AG09319 (cell line): ENCODE results near the gene PVRIG.
A peak's percentile ranks its signal among the peaks of the same experiment; 100 is the strongest.
"Not testable (repeated sequence)": the region's sequence is repeated elsewhere in the genome, so short reads cannot be mapped to it uniquely, and the experiment has no call there.

Experiments
- DNase-seq: peaks from one replicate; pipeline ENCODE4 v3.0.0-alpha.2; 2010; ENCODE audit warnings: low read depth; ENCODE audit errors: extremely low read depth
- TF ChIP-seq, protein P1 (sequence below): IDR thresholded peaks from 2 replicates; pipeline ENCODE4 v1.5.1; 2011; ENCODE audit warnings: low read depth, mild to moderate bottlenecking, inconsistent platforms, low read length, moderate library complexity

Gene PVRIG

DNA sequence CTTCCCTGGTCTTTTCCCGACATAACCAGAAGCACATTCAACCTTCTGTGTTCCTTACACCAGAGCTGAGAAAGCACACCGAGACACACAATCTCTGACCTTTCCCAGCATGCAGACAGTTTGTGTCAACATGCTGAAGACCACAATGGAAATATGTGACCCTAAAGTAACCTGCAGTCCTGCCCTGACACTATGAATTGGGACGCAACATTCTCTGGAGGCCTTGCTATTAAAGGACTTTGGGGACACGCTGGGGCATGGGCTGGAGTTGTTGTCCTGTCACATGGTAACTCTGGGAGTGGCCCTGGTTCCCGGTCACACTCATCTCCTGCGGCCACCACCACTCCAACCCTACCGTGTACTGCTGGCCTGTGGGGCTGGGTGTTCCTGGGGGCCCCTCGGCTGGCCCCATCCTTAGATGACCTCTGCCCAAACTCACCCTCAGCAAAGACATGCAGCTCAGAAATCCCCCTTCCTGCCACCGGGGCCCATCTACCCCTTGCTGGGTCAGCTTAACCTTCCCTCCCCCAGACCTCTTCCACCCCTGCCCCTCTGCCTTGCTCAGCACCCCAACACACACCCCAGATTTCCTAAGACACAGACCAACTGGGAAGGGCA, 25.3 kb downstream of the PVRIG start:
- DNase-seq = not testable (repeated sequence)

DNA sequence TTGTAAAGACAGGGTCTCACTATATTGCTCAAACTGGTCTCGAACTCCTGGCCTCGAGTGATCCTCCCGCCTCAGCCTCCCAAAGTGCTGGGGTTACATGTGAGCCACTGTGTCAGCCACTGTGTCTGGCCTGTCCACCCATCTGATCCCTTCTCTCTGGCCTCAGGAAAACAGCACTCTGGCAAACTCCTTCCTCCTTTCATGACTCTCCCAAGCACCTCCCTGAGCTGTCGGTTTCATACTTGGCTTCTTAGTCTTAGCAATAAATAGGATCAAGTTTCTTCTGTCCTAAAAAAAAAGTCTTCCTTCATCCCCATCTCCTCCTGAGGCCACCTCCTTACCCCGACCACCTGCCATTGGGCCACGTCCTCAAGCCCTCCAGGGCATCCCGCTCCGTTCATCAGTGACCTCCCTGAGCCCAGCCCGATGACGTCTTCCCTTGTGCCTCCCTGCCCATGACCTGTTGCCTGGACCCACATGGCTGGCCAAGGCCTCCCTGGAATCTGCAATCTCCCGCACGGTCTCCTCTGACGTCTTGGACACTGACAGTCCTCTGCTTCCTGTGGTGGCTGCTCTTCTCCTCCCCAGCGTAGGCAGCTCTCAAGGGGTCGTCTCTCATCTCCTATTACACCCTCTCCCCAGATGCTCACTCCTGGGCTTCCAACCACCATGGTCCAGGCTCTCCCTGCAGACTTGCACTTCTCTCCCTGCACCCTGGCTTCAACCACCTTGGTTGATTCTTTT, 26.5 kb downstream of the PVRIG start:
- DNase-seq = not testable (repeated sequence)

DNA sequence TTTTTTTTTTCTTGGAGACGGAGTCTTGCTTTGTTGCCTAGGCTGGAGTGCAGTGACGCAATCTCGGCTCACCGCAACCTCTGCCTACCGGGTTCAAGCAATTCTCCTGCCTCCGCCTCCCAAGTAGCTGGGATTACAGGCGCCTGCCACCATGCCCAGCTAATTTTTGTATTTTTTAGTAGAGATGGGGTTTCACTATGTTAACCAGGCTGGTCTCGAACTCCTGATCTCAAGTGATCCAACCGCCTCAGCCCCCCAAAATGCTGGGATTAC, 27.1 kb downstream of the PVRIG start:
- DNase-seq = not testable (repeated sequence)

DNA sequence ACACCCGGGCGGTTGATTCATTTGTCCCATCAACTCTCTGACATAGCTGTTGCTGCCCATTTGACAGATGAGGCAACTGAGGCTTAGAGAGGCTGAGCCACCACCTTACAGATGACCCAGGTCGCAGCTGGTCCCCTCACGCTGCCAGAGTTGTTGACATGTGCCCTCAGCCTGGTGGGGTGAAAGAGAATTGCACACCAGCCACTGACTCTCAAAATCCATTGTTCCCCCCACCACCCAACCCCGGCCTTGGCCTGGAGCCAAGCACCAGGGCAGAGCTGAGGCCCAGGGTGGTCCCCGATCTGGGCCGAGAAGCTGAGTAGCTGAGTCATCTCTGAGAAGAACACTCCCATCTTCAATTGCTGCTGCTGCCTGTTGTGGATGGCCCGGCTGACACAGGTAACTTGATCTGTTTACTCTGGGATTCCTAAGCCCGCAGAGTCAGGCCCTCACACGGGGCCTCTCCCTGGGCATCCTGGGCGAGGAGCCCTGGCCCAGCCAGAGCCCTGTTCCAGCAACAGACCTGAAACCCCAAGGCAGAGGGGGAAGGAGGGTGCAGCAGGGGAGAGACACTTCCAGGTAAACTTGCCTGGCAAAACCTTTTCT, 27.5 kb downstream of the PVRIG start:
- TF ChIP-seq, protein P1, sequence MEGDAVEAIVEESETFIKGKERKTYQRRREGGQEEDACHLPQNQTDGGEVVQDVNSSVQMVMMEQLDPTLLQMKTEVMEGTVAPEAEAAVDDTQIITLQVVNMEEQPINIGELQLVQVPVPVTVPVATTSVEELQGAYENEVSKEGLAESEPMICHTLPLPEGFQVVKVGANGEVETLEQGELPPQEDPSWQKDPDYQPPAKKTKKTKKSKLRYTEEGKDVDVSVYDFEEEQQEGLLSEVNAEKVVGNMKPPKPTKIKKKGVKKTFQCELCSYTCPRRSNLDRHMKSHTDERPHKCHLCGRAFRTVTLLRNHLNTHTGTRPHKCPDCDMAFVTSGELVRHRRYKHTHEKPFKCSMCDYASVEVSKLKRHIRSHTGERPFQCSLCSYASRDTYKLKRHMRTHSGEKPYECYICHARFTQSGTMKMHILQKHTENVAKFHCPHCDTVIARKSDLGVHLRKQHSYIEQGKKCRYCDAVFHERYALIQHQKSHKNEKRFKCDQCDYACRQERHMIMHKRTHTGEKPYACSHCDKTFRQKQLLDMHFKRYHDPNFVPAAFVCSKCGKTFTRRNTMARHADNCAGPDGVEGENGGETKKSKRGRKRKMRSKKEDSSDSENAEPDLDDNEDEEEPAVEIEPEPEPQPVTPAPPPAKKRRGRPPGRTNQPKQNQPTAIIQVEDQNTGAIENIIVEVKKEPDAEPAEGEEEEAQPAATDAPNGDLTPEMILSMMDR = no peak
- peak; percentile 58 for DNase-seq

DNA sequence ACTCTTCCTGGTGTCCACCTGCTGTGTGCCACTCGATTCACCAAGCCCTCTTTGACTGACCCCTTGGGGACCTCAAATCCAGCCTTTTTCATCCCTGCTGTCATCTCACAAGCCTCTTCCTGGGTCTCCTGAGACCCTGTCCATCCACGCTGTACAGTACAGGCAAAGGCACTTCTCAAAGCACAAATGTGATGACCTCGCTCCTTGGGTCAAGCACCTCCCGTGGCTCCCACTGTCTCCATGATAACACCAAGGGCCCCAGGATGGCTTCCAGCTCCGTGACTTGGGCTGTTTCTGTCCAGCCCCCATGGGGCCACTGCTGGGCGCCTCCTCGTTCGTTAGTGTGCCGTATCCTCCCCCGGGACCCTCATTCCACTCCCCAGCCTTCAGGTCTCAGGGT, 28.7 kb downstream of the PVRIG start:
- DNase-seq = no peak
- TF ChIP-seq, protein P1 = no peak

DNA sequence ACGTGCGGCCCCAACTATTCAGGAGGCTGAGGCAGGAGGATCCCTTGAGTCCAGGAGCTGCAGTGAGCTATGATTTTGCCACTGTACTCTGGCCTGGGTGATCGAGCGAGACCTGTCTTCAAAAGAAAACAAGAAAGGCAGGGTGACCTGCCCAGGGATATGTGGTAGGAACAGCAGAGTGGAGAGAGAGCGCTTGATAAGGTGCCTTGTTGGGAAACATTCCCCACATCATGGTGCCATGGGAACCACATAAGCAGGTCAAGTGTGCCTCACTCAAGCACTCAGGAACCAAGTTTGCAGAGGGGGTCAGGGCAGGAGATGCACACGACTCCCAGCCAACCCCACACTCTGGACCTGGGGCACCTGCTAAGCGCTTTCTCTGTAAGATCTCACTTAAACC, 37.3 kb downstream of the PVRIG start:
- no peak for DNase-seq
- TF ChIP-seq, protein P1 = no peak

DNA sequence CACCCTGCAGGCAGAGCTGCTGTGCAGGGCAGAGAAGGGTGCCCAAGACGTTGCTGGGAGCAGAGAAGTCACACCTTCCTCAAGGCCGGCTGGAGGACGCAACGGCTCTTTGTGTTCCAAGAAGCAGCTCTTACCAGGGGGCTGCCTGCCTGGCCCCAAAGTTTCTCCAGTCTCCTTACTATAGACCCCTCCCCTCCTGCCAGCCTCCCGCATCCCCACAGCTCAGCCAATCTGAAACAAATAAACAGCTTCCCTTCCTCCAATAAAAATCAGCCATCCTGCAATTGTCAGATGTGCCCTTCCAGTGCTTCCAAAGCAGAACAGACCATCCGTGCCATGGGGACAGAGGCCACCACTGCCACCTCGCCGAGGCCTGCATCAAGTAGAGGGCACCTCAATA, 40.2 kb downstream of the PVRIG start:
- not testable (repeated sequence) for DNase-seq

DNA sequence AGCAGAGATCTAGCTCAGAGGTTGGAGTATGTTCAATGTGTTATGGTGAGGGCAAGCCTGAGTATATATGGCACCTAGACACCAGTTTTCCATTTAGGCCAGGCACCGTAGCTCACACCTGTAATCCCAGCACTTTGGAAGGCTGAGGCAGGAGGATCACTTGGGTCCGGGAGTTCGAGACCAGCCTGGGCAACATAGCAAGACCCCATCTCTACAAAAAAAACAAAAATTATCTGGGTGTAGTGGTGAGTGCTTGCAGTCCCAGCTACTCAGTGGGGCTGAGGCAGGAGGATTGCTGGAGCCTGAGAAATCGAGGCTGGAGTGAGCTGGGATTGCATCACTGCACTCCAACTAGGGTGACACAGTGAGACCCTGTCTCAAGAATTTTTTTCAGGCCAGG, 43.1 kb downstream of the PVRIG start:
- not testable (repeated sequence) for DNase-seq

DNA sequence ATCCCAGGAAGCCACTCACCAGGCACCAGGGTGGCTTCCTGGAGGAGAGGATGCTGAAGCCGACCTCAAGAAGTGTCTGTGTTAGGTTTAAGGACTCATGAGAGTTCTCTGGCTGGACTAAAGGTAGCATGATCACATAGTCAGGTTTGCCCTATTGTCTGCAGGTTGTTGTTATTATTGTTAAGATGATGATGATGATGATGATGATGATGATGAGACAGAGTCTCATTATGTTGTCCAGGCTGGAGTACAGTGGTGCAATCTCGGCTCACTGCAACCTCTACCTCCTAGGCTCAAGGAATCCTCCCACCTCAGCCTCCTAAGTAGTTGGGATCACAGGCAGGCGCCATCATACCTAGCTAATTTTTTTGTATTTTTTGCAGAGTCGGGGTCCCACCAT, 44.5 kb downstream of the PVRIG start:
- not testable (repeated sequence) for DNase-seq

DNA sequence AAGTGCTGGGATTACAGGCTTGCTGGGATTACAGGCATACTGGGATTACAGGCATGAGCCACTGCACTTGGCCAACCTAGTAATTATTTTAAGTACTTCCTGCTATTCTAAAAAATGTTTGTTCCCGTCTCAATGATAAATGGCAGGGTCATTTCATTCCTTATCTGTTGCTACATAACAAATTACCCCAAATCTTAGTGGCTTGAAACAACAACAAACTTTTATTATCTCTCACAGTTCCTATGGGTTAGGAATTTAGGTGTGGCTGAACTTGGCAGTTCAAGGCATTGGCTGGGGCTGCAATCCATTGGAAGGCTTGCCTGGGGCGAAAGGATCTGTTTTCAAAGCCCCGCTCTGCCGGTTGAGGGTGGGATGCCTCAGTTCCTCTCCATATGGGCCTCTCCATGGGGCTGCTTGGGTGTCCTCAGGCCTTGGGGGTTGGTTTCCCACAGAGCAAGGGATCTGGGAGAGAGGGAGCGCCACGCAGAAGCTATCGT, 45.0 kb downstream of the PVRIG start:
- DNase-seq = not testable (repeated sequence)

DNA sequence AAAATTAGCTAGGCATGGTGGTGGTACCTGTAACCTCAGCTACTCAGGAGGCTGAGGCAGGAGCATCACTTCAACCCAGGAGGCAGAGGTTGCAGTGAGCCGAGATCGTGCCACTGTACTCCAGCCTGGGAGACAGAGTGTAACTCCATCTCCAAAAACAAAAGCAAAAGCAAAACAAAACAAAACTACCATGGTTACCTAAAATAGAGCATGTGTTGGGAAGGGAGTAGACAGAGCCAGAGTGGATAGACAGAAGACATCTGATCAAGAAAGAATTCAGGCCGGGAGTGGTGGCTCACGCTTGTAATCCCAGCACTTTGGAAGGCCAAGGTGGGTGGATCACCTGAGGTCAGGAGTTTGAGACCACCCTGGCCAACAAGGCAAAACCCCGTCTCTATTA, 46.1 kb downstream of the PVRIG start:
- not testable (repeated sequence) for DNase-seq
